GM04504 (cell line): Measurements from ENCODE around the gene TEDDM1.
"Not testable (repeated sequence)": the region's sequence is repeated elsewhere in the genome, so short reads cannot be mapped to it uniquely, and the experiment has no call there.

Source experiments
- DNase-seq: peaks from one replicate; pipeline ENCODE4 v3.0.0-alpha.2; 2012; ENCODE audit warnings: low read depth

TEDDM1 gene

DNA sequence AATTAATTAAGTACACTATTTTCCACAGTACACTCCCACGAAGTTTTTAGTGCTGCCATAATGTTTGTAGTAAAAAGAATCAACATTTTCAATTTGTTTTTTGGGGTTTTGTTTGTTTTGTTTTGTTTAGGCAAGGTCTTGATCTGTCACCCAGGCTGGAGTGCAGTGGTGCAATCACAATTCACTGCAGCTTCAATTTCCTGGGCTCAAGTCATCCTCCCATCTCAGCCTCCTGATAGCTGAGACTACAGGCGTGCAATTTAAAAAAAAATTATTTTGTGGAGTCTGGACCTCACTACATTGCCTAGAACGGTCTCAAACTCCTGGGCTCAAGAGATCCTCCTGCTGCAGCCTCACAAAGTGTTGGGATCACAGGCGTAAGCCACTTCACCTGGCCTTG is 20.3 kb downstream of the TEDDM1 start:
- DNase-seq, result no peak

DNA sequence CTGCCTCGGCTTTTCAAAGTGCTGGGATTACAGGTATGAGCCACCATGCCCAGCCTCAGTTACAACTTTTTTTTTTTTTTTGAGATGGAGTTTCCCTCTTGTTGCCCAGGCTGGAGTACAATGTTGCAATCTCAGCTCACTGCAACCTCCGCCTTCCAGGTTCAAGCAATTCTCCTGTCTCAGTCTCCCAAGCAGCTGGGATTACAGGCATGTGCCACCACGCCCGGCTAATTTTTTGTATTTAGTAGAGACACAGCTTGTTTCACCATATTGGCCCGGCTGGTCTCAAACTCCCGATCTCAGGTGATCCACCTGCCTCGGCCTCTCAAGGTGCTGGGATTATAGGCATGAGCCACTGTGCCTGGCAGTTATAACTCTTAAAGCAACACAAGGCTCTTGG is 20.7 kb downstream of the TEDDM1 start:
- not testable (repeated sequence) for DNase-seq

DNA sequence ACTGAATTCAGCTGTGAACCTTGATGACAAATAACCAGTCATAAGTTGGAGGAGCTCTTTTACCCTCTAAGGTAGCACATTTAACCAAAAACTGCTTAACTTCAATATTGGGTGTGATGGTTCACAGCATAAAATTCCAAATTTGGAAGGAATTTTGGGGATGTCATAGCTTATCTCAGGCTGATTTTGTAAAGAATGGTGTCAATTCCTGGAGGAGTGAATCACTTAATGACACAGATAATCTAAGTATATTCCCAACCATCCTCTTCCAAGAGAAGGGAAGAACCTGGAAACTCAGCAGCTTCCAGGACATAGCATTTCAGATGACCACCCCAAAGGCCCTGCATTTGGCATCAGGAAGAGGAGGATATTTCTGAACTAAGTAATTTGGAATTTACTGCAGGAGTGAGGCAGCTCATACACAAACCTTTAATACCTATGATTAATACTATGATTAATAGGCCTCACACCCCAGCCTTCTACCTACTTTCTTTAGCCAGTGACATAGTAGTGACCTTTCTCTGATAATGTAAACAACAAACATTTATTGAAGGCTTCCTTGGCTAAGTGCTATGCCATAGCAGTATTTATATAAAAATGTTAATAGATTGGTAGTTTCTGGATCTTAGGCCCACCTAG is 23.4 kb downstream of the TEDDM1 start:
- DNase-seq, result no peak

DNA sequence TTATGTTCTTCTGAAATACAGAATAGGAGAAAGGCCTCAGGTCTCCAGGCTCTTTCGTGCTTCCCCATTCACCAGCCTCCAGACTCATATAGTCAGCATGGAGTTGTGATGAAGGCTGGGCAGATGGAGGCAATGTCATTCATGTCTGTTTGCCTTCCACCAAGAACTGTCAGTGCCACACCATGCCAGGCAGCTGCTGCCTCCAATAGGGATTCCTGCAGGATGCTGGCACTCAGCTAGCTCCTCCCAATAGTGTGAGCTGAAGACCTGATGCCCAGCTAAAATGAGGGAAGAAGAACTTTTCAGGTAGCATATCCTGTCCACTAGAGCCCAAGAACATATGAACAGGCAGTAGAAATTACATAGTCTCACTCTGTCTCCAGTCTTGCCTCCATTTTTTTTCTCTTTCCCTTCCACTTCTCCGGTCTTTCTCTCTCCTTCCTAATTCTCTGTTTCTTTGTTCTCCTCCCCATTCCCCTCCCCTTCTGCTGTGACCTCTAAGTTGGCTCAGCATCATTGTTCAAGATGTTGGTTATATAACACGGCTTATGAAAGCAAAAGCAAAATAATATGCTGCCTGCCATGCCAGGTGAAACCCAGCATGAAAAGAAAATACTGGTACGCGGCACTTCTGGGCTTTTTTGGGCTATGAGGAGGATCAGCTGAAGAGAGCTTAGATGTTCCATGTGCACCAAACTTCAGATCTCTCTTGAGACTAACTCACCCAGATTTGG is 26.2 kb downstream of the TEDDM1 start:
- DNase-seq, result no peak

DNA sequence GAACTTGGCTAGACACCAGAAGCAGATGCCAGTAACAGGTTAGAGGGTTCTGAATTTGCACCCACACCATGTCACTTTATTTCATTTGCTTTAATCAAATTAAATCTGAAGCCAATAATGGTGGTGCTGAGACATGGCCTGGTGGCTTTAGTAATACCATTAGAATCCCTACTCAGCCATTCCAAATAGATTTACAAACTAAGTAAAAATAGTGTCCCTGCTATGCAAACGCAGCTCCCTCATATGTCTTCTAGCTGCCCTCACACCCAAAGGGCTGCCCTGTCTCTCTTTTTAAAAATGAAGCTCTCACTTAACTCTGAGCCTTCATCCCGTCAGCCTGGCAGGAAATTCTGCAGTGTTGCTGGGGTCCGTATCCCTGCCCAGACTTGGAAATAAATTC is 29.9 kb downstream of the TEDDM1 start:
- DNase-seq, result no peak

DNA sequence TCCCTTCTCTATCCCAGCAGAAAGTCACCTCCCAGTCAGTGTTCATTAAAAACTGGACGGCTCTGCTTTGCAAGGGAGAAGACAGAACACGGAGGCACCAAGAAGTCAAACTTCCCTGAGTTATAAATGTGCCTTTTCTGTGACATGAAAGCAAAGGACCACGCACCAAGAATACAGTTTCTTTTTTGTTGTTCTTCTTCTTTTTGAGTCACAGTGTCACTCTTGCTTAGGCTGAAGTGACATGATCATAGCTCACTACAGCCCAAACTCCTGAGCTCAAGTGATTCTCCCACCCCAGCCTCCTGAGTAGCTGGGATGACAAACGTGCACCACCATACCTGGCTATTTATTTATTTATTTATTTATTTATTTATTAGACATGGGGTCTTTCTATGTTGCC is 31.6 kb downstream of the TEDDM1 start:
- no peak for DNase-seq

DNA sequence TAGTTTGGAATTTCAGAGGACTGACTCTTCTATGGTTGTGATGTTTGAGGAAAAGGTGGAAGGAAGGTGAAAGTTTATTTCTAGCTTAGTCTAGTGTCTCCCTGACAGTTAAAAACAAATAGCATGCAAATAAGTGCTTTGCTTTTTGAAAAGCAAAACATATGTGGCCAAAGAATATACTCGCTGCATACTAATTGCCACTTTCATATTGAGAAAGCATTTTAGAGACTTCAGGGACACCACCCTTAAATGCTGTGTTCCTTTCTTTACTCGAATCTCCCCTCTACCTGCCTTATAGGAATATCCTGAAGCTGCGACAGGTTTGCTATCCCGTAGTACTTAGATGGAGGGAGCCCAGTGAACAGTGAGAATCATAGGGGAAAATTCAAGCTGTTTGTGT is 32.1 kb downstream of the TEDDM1 start:
- no peak for DNase-seq

DNA sequence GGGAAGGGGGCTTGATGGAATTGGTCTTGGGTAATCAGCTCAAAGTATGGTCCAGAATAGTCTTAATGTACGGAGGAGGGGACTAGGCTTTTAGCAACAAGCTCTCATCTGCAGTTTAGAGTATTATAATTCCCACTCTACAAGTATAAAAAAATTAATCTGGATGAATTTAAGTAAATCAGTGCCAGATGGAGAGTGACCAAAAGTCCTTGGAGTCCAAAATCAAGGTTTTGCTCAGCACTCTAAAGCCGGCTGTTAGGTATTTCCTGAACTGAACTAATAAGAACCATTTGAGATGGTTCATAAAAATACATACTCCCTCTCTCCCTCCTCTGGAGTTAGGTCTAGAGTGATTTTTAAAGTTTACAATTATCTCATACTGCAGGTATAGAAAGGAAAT is 32.5 kb downstream of the TEDDM1 start:
- no peak for DNase-seq

DNA sequence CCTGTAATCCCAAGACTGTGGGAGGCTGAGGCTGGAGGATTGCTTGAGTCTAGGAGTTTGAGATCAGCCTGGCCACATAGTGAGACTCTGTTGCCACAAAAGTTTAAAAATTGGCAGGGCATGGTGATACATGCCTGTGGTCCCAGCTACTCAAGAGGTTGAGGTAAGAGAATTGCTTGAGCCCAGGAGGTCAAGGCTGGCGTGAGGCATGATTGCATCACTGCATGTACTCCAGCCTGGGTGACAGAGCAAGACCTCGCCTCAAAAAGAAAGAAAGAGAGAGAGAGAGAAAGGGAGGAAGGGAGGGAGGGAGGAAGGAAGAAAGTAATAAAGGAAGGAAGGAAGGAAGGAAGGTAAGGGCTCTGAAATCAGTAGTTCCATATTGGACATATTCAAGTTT is 33.9 kb downstream of the TEDDM1 start:
- DNase-seq, result no peak

DNA sequence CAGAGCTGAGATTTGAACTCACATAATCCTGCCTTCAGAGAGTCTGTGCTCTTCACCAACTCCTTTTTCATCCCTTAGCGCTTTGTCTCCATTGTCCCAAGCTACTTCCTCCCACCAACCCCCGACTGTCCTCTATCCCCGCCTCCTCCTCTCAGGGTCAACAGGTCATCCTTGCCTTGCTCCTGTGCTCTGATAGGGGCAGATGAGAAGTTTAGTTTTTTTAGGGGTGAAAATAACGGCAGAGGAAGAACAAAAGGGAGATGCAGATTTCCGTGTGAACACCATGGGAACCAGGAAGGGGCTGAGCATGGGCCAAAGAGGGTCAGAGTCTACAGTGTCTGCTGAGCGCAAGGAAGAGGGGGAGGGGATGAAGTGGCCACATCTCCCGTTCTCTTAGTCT is 40.8 kb downstream of the TEDDM1 start:
- no peak for DNase-seq

DNA sequence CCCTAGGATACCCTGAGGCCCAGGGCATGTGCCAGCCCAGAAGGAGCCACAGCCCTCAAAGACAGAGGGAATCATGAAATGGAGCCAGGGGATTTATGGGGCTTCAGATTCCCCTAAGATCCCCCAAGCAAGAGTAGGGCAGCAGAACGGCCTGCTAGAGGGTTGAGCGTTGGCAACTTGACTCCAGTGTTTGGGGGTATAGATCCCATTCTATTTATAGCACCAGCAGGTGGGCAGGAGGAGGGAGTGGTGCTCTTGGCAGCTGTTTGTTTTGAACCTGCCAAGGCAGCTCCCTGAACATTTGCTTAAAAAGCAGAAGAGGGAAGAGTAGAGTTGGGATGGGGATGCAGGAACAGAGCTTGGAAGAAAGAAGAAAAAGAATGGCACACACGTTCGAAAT is 42.6 kb downstream of the TEDDM1 start:
- DNase-seq, result no peak

DNA sequence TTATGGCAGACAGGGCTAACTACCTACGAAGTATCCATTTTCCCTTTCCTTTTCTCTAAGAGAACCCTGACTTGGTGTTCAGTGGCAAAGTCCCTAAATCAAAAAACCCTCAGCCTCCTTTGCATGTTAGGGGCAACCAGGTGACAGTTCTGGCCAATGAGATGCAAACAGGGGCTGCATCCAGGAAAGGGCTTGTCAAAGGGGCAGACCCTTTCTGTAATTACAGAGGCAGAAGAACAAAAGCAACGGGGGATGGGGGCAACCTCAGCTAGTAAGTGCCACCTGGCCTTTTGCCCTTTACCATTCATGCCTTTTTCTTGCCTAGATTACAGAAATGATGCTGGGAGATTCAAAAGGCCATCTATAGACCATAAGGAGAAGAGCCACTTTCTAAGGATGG is 43.3 kb downstream of the TEDDM1 start:
- DNase-seq, result no peak

DNA sequence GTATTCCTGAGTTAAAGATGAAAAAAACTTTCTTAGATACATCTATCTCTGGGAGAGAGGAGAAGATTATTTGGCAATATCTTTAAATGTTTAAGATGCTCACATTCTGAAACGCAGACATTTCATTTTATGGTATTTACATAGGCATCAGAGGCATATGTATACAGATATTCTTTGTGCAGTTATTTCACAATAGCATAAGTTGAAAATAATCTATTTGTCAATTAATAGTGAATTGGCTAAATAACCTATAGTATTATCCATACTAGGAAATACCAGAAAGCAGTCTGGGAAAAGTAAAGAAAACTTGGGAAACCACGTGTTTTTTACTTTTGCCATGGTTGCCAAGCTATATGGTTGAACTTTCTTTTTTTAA is 44.8 kb downstream of the TEDDM1 start:
- no peak for DNase-seq

DNA sequence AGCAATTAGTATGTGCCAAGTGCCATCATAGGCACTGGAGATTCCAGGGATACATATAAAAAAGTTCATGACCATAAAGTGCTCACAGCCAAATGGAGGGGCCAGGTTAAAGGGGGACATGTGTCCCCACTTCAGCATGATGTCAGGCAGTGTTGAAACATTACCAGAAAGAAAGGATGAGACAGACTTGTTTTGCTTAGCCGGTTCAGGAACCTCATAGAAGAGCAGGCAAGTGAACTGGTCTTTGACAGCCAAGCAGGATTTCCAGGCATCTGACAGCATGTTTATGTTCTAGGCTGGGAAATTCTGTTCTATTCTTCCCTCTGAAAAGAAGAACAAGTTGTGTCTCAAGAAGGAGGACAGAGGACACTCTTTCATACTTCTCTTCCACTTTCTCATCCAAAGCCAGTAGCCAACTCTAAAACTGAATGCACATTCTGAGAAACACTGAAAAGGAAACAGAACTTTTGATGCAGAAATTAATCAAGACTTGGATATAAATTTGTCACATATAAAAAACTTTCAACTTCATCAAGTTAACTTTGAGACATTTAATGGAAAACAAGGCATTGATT is 48.6 kb downstream of the TEDDM1 start:
- no peak for DNase-seq

DNA sequence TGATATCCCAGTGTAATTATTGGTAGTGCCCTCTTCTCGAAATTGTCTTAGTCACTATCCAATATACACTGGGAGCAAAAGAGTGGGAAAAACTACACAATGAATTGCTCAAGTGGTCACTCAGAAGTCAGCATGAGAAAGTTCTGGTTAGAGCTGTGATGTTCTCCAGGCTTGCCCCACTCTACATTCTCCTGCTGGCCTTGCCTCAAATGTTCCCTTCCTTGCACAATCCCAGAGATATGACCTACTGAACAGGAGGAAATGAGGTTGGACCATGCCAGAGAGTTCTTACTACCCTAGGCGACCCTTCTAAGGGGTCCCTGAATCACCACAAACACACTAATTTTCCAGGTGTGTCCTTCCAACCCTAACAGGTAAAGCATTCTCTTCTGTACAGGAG is 49.6 kb downstream of the TEDDM1 start:
- DNase-seq, result no peak

DNA sequence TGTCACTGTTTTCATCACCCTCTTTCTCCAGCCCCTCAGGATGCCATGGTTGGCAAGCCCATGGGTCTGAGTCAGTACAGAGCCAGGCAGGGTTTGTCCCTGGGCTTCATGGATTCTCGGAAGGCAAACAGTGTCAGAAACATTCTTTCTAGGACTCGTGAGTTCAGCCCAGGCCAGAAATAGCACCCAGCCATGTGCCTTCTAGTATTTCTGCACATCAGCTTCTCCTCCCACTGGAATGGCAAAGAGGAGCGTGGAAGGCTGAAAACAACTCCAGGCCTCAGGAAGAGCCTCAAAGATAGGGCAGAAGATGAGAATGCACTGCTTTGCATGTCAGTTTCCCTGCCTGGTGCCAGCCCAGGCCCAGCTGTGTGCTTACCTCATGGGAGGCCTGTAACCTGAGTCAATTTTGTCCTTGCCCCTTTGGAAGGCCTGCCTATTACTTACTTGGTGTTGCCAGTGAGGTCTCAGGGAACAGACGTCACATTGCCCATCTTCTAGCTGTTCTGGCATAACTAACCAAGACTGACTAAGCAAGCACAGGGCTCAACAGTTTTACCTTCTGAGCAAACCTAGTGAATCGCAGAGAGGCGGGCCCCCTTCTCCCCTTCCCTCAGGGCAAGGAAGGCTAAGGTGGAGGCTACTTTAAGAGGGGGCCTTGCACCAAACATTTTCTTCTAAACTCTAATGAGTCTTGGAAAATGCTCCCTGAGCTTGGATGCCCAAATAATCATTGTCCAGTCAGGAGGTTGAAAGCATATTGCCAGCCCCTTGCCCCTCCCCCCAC is 51.3 kb downstream of the TEDDM1 start:
- DNase-seq, result peak; percentile 13
